ENCODE measurements around the gene AP2A2. TPM values are rescaled to one million over a fixed set of nuclear protein-coding genes. Genes with fewer than 3 reads are reported as not detected.

AP2A2 gene
- total RNA-seq, 1 experiment from 2014 or later = 47.1 TPM

- peaks cover 75% of the 10 kb centered on the region for H3K4me1 Mint-ChIP-seq
- ChIA-PET POLR2A (interaction anchor here (0.6 to 1.7 kb wide), 4 partner anchors 8 to 101 kb away, joined by 3 to 8 read pairs (median 4); partner anchors contain the start of genes AP2A2 and TSPAN4), CTCF (interaction anchor here (0.5 to 3.9 kb wide), 23 partner anchors 8 to 749 kb away, joined by 3 to 43 read pairs (median 5); partner anchors contain the start of genes AP2A2 and CHID1)
- peaks cover 8% of the 10 kb centered on the region; the same call in 1 of the 2 replicates for H3K9me3 Mint-ChIP-seq
- ATAC-seq = peak; percentile 96
- H3K36me3 Mint-ChIP-seq = peaks cover 20% of the 10 kb centered on the region
- no peaks in the 10 kb centered on the region for H3K27me3 Mint-ChIP-seq (ENCODE audit: low read depth)
- peak; percentile 72 for DNase-seq (ENCODE audit: low spot score)
- peak overlapping the region; percentile 99 for H3K27ac Mint-ChIP-seq
- peak overlapping the region; percentile 49 for H3K4me3 Mint-ChIP-seq
- TF ChIP-seq ZNF138 (CRISPR knock-in tag; conservative IDR thresholded peaks at IDR 0.05) (no peak), ZNF219 (CRISPR knock-in tag; IDR thresholded peaks at IDR 0.05; ENCODE audit: borderline replicate concordance) (peak; percentile 82), ZBTB21 (CRISPR knock-in tag; IDR thresholded peaks at IDR 0.05; ENCODE audit: borderline replicate concordance) (peak; percentile 62; the same call in 1 of the 2 replicates), MXD4 (CRISPR knock-in tag; IDR thresholded peaks at IDR 0.05; ENCODE audit: borderline replicate concordance) (no peak), NFYB (CRISPR knock-in tag; conservative IDR thresholded peaks at IDR 0.05; ENCODE audit: low read depth) (no peak), ZNF121 (CRISPR knock-in tag; IDR thresholded peaks at IDR 0.05) (0 out of 2 replicates have a peak, but pooled peaks have one; percentile 13), ATF2 (CRISPR knock-in tag; IDR thresholded peaks at IDR 0.05; ENCODE audit: borderline replicate concordance, low read depth) (no peak), FOXK1 (CRISPR knock-in tag; IDR thresholded peaks at IDR 0.05) (peak; percentile 66; the same call in 1 of the 2 replicates), GTF2I (CRISPR knock-in tag; conservative IDR thresholded peaks at IDR 0.05) (no peak), ZNF532 (CRISPR knock-in tag; IDR thresholded peaks at IDR 0.05; ENCODE audit: borderline replicate concordance) (no peak), NR1H2 (CRISPR knock-in tag; IDR thresholded peaks at IDR 0.05) (no peak), ETV6 (CRISPR knock-in tag; IDR thresholded peaks at IDR 0.05) (peak; percentile 80), KAT7 (CRISPR knock-in tag; IDR thresholded peaks at IDR 0.05; ENCODE audit: borderline replicate concordance) (no peak), FOXP4 (CRISPR knock-in tag; IDR thresholded peaks at IDR 0.05) (peak; percentile 88; the same call in 1 of the 2 replicates), GRHL2 (CRISPR knock-in tag; IDR thresholded peaks at IDR 0.05; ENCODE audit: insufficient replicate concordance, severe bottlenecking) (no peak)
- TF ChIP-seq, protein P1, sequence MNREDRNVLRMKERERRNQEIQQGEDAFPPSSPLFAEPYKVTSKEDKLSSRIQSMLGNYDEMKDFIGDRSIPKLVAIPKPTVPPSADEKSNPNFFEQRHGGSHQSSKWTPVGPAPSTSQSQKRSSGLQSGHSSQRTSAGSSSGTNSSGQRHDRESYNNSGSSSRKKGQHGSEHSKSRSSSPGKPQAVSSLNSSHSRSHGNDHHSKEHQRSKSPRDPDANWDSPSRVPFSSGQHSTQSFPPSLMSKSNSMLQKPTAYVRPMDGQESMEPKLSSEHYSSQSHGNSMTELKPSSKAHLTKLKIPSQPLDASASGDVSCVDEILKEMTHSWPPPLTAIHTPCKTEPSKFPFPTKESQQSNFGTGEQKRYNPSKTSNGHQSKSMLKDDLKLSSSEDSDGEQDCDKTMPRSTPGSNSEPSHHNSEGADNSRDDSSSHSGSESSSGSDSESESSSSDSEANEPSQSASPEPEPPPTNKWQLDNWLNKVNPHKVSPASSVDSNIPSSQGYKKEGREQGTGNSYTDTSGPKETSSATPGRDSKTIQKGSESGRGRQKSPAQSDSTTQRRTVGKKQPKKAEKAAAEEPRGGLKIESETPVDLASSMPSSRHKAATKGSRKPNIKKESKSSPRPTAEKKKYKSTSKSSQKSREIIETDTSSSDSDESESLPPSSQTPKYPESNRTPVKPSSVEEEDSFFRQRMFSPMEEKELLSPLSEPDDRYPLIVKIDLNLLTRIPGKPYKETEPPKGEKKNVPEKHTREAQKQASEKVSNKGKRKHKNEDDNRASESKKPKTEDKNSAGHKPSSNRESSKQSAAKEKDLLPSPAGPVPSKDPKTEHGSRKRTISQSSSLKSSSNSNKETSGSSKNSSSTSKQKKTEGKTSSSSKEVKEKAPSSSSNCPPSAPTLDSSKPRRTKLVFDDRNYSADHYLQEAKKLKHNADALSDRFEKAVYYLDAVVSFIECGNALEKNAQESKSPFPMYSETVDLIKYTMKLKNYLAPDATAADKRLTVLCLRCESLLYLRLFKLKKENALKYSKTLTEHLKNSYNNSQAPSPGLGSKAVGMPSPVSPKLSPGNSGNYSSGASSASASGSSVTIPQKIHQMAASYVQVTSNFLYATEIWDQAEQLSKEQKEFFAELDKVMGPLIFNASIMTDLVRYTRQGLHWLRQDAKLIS (CRISPR knock-in tag; IDR thresholded peaks at IDR 0.05; ENCODE audit: borderline replicate concordance) = no peak
- TF ChIP-seq, protein P2, sequence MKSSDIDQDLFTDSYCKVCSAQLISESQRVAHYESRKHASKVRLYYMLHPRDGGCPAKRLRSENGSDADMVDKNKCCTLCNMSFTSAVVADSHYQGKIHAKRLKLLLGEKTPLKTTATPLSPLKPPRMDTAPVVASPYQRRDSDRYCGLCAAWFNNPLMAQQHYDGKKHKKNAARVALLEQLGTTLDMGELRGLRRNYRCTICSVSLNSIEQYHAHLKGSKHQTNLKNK (CRISPR knock-in tag; IDR thresholded peaks at IDR 0.05) = no peak
- TF ChIP-seq, protein P3, sequence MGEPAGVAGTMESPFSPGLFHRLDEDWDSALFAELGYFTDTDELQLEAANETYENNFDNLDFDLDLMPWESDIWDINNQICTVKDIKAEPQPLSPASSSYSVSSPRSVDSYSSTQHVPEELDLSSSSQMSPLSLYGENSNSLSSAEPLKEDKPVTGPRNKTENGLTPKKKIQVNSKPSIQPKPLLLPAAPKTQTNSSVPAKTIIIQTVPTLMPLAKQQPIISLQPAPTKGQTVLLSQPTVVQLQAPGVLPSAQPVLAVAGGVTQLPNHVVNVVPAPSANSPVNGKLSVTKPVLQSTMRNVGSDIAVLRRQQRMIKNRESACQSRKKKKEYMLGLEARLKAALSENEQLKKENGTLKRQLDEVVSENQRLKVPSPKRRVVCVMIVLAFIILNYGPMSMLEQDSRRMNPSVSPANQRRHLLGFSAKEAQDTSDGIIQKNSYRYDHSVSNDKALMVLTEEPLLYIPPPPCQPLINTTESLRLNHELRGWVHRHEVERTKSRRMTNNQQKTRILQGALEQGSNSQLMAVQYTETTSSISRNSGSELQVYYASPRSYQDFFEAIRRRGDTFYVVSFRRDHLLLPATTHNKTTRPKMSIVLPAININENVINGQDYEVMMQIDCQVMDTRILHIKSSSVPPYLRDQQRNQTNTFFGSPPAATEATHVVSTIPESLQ (CRISPR knock-in tag; IDR thresholded peaks at IDR 0.05) = no peak
- TF ChIP-seq, protein P4, sequence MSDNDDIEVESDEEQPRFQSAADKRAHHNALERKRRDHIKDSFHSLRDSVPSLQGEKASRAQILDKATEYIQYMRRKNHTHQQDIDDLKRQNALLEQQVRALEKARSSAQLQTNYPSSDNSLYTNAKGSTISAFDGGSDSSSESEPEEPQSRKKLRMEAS (CRISPR knock-in tag; IDR thresholded peaks at IDR 0.05) = peak; percentile 90
- TF ChIP-seq, protein P5, sequence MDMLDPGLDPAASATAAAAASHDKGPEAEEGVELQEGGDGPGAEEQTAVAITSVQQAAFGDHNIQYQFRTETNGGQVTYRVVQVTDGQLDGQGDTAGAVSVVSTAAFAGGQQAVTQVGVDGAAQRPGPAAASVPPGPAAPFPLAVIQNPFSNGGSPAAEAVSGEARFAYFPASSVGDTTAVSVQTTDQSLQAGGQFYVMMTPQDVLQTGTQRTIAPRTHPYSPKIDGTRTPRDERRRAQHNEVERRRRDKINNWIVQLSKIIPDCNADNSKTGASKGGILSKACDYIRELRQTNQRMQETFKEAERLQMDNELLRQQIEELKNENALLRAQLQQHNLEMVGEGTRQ (CRISPR knock-in tag; IDR thresholded peaks at IDR 0.05) = no peak
Observed at GRCh38 chr11:944711-945470, 19.2 kb downstream of the AP2A2 start.

Measured in WTC11 (cell line).